ENCODE measurements around the gene EZH2. TPM values are rescaled to one million over a fixed set of nuclear protein-coding genes. Genes with fewer than 3 reads are reported as not detected.

The EZH2 gene
- total and polyA plus RNA-seq, 2 donors (not counting 3 experiments of a cell fraction or from before 2014, with no cell fraction given): 16.9 to 33.4 TPM

DNA sequence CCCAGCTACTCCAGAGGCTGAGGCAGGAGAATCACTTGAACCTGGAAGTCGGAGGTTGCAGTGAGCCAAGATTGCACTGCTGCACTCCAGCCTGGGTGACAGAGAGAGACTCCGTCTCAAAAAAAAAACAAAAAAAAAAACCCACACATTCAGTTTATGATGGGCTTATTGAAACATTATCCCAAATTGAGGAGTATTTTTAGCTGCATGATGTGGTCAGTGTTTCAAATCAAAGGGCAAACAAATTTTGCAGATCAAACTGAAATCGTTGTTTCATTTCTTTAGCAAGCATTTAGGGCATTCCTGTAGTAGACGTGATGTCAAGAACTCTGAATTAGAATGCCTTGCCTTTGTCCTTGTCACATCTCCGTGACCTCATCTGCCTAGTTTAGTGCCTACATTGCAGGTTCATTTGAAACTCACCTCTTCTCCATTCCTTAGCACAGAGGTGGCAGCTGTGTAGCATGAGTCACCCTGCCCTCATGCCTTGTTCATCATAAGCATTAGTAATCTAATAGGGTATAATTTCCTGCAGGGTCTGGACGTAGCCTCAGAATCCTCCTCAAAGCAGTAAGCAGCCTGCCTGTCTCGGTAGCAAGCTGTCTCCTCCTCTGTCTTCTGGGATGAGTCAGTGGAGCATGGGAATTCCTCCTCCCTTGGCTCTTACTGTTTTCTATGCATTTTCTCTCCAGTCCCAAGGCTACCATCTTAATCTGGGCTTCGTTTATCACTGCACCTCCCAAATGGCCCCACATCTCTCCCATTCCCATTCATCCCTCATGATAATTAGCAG, 111.6 kb downstream of the EZH2 start:
- Histone ChIP-seq H3K27me3 (ENCODE audit: control insufficient read depth in 2 of 2, insufficient read depth in 2 of 2, low read length in 2 of 2) (no peaks in the 10 kb centered on the region), H3K9me3 (replicated peaks; ENCODE audit: control insufficient read depth, insufficient read depth, low read length) (no peaks in the 10 kb centered on the region), H3K27ac (ENCODE audit: insufficient read depth, low read depth, low read length) (peak overlapping the region; percentile 47), H2AFZ (ENCODE audit: low read depth, low read length) (no peak overlapping the region), H3K36me3 (ENCODE audit: control insufficient read depth in 2 of 2, extremely low read depth in 1 of 2, insufficient read depth in 2 of 2, low read length in 2 of 2) (peaks cover 0 to 12% of the 10 kb centered on the region in 2 experiments), H3K4me3 (replicated peaks in 1 of 3; ENCODE audit: insufficient read depth in 1 of 3, low read depth in 1 of 3, low read length in 3 of 3) (no peak overlapping the region), H3K79me2 (ENCODE audit: control insufficient read depth, insufficient read depth, low read length) (peaks cover 4% of the 10 kb centered on the region), H4K20me1 (replicated peaks; ENCODE audit: control insufficient read depth, extremely low read depth, insufficient read depth, low read length) (no peaks in the 10 kb centered on the region), H3K4me2 (ENCODE audit: insufficient read depth, low read length) (no peak overlapping the region), H3K9me1 (replicated peaks; ENCODE audit: control insufficient read depth, extremely low read depth, insufficient read depth, low read length) (no peaks in the 10 kb centered on the region), H3K9ac (replicated peaks; ENCODE audit: extremely low read depth, insufficient read depth, low read length) (no peak overlapping the region), H3K4me1 (ENCODE audit: control insufficient read depth, extremely low read depth, insufficient read depth, low read length) (peaks cover 10% of the 10 kb centered on the region)
- FAIRE-seq (peak; percentile 94), DNase-seq (ENCODE audit: low read depth, low spot score) (peak; percentile 79)
- TF ChIP-seq, protein P1, sequence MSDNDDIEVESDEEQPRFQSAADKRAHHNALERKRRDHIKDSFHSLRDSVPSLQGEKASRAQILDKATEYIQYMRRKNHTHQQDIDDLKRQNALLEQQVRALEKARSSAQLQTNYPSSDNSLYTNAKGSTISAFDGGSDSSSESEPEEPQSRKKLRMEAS (IDR thresholded peaks at IDR 0.05; ENCODE audit: insufficient read depth, insufficient read length): no peak
- TF ChIP-seq FOS (IDR thresholded peaks at IDR 0.05; ENCODE audit: borderline replicate concordance, insufficient read depth, low read length) (peak; percentile 96), JUN (IDR thresholded peaks at IDR 0.05; ENCODE audit: borderline replicate concordance, insufficient read depth, insufficient read length, low read depth) (peak; percentile 86), POLR2A (IDR thresholded peaks at IDR 0.05; ENCODE audit: low read depth, low read length) (no peak), MYC (IDR thresholded peaks at IDR 0.05; ENCODE audit: low read depth, low read length) (no peak), POLR2AphosphoS5 (IDR thresholded peaks at IDR 0.05; ENCODE audit: insufficient read depth, low read depth, low read length) (peak; percentile 59), EZH2 (IDR thresholded peaks at IDR 0.05; ENCODE audit: borderline replicate concordance, low read depth, low read length, severe bottlenecking) (no peak)
- TF ChIP-seq, protein P2, sequence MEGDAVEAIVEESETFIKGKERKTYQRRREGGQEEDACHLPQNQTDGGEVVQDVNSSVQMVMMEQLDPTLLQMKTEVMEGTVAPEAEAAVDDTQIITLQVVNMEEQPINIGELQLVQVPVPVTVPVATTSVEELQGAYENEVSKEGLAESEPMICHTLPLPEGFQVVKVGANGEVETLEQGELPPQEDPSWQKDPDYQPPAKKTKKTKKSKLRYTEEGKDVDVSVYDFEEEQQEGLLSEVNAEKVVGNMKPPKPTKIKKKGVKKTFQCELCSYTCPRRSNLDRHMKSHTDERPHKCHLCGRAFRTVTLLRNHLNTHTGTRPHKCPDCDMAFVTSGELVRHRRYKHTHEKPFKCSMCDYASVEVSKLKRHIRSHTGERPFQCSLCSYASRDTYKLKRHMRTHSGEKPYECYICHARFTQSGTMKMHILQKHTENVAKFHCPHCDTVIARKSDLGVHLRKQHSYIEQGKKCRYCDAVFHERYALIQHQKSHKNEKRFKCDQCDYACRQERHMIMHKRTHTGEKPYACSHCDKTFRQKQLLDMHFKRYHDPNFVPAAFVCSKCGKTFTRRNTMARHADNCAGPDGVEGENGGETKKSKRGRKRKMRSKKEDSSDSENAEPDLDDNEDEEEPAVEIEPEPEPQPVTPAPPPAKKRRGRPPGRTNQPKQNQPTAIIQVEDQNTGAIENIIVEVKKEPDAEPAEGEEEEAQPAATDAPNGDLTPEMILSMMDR (IDR thresholded peaks at IDR 0.05; ENCODE audit: extremely low read depth in 1 of 2, insufficient read depth in 1 of 2, low read depth in 1 of 2, low read length in 2 of 2): no peak
- dilution Hi-C loops (cut with MboI; ENCODE audit: extremely low pct_ligation_motif_present, low sequenced_read_pairs): no loop called here
- intact Hi-C loops (cut with micrococcal nuclease): loop anchor here (2.0 to 10.0 kb wide), 2 partner anchors 72 to 198 kb away; no protein-coding TSS in a partner anchor
- CTCF ChIA-PET: interaction anchor here (0.6 to 1.4 kb wide), 4 partner anchors 12 to 316 kb away, joined by 3 to 4 read pairs (median 3); no protein-coding TSS in a partner anchor
- BruUV-seq (replicated peaks): no TSS peak
- POLR2A ChIA-PET: no interaction called here
